COLO668 (cell line): ENCODE measurements around the gene IGFL1.
"Not testable (repeated sequence)": the region's sequence is repeated elsewhere in the genome, so short reads cannot be mapped to it uniquely, and the experiment has no call there.

ENCODE experiments used
- DNase-seq: peaks from one replicate; lab custom pipeline; 2025; ENCODE audit not compliant: unreplicated experiment; lab: John Stamatoyannopoulos, UW

The IGFL1 gene

DNA sequence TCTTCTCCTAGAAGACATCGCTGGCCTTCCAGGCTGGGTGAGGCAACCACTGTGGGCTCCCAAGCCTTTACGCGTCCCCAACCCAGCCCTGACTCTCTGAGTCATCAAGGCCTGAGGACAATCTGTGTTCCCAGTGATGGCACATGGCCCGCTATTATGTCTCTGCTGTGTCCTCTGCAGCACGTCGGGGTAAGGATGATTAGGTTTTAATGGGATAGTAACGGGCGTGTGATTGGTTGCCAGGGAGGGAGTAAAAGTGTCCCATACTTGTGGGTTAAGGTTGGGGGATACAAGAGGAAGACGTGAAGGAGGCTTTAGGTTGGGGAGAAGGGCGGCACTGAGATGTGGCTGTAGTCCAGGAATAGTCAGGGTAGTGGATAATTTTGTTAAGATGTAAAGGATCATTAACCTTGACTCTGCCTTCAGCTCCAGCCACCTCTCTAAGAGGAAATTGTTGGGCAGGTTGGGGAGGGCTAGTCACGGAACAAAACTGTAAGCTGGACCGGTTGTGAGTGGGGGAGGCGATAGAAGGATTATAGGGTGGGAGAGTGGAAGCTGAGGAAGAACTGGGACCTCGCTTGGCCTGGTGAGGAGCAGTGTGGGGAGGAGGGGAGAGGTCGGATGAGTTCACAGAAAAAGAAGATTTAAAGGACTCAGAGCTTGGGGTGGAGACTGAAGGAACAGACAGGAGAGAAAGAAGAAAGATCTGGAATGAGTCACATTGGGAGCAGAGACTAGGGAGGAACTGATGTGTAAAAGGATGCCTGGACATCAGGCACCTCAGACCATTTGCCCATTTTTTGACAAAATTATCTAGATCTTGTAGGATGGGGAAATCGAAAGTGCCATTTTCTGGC lies 27.9 kb upstream of the IGFL1 start:
- DNase-seq = no peak

DNA sequence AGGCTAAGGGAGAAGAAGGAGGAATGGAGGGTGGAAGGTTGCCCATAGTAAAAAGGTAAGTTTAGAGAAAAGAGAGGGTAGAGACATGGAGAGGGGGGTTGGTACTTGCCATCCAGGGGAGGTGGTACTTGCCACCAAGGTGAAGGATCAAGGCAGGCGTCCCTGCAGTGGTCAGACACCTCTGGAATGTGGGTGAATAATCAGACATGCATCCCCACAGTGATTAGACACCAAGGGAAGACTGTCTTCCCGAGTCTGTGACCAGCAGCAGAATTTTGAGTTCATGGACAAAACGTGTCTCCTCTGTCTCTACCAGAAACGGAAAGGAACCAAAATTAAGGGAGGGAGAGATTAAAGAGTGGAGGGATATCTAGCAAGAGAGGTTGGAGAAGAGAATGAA lies 27.1 kb upstream of the IGFL1 start:
- DNase-seq = no peak

DNA sequence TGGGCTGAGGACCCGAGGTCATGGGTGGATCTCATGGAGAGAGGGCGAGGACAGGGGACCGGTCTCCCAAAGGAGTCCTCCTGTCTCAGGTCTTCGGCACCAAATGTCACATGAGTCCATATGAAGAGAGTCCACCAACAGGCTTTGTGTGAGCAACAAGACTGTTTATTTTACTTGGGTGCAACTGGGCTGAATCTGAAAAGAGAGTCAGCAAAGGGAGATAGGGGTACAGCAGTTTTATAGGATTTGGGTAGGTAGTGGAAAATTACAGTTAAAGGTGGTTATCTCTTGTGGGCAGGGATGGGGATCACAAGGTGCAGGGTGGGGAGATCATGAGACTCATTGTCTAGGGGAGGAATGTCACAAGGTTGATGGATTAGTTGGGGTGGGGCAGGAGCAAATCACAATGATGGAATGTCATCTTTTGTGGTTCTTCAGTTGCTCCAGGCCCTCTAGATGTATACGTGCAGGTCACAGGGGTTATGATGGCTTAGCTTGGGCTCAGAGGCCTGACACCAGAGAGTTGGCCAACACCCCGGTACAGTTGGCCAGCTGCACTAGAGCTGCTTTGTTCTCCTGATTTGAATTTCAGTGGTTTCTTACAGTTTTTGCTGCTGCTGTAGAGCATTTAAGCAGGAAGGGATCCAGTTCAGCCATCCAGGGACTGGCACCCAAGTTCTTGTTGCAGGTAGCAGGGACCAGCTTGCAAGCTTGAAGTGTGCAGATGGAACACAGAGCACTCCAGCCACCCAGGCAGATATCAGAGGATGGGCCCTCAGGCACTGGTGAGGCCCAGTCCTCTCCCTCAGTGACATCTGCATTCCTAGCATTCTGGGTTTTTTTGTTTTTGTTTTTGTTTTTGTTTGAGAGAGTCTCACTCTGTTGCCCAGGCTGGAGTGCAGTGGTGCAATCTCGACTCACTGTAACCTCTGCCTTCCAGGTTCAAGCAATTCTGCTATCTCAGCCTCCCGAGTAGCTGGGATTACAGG lies 26.4 kb upstream of the IGFL1 start:
- DNase-seq = no peak

DNA sequence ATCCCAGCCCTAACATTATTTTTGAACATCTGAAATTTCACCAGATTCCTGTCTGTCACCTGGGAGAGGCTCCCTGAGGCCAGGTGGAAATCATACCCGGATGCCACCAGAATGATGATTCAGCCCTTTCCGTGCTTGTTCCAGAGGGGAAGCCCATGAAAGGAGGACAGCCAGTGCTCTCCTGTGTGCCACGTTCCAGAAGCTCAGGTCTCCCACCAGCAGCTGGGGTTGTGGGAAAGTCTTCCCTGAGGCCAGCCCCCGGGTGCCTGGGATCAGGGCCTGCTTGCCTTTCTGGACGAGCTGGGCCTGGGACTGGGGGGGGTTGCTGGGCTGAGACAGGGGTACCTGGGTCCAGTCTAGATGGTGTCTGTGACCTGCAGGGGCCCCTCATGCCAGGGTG lies 25.5 kb upstream of the IGFL1 start:
- DNase-seq = no peak

DNA sequence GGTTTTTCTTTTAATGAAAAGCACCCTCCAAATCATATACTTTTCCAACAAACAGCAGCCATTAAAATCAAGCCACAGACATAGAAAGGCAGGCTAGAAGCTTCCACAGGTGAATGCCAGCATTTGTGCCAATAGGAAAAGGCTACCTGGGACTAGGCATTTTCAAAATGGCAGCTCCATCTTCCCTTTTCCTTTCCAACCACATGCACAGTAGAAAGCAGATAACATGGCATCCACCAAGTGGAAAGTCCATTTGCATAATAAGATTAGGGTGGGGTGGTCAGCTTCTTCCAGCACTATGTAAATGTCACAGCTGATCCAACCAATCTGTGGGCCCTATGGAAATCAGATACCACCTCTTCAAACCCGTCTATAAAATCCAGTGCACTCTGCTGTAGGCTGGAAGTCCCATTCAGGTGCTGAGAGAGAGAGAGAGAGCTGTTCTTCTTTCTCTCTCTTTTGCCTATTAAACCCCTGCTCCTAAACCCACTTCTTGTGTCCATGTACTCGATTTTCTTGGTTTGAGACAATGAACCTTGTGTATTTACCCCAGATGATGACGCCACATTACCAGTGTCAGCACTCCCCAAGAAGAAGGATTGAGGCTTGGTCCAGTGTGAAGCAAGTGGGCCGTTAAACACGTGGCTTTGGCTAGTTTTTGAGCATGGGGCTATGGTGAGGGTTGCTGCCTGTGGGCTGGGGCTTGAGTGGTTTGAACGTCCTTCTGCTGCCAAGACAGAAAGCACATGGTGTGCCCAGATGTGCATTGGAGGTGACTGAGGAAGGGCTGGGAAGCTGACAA lies 24.2 kb upstream of the IGFL1 start:
- DNase-seq = no peak

DNA sequence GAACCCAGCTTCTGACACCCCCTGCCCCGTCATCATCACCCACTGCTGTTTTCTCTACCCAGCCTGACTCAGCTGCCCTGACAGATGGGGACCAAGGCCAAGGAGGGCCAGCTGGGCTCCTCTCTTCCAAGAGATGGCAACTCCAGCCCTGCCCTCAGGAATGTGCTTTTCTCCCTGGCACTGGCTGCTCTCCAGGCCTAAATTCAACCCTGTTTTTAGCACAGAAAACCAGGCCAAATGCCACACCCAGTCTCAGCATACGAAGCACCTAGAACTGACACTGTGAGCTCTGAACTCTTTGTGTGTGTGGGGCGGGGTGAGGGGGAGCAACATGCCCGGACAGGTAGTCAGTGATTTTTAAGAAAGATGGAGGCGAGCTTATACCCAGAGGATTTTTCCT lies 23.4 kb upstream of the IGFL1 start:
- no peak for DNase-seq

DNA sequence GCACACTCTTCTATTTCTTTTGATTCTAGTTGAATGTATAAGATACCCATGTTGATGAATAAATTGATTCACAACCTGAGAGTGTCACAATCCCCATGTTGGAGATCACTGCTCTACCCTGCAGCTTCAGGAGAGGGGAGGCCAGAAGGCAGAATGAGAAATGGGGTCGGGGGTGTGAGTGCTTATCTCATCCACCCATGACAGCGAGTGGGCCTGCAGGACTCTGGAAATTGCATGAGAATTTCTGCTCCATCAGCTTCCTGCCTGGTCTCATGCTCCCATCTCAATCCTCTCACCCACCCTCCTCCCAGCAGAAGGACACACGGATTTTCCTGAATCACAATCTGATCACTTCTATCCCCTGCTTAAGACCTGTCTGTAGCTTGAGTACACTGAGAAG lies 22.9 kb upstream of the IGFL1 start:
- no peak for DNase-seq

DNA sequence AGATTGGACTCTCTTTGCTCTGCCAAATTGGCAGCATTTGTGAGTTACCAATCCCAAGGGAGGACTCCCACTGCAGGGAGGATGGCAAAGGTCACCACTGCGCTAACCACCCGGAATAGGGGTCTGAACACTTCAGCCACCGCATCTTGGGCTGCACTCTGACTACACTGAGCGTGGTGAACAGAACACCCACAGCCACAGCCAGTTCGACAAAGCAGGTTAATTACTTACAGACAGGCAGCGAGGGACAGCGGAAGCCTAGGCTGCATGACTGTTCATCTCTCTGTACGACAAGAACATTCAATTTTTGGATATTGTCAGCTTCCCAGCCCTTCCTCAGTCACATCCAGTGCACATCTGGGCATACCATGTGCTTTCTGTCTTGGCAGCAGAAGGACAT lies 21.7 kb upstream of the IGFL1 start:
- DNase-seq = not testable (repeated sequence)

DNA sequence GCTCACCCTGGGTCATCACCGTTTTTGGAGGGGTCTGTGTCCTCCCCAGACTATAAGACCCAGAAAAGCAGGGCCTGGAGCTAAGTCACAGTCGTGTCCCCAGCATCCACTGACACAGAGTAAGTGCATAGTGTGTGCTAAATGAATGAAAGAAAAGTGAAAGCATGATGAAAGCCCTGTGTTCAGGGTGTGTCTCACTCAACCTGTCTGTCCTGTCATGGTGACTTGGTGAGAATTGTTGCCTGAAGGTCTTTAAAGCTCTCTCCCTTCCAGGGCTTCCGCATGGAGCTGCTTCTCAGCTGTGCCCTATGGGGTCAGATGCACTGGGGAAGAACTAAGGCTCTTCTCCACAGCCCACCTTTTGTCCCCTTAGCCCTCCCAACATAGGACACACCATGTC lies 20.5 kb upstream of the IGFL1 start:
- DNase-seq = no peak

DNA sequence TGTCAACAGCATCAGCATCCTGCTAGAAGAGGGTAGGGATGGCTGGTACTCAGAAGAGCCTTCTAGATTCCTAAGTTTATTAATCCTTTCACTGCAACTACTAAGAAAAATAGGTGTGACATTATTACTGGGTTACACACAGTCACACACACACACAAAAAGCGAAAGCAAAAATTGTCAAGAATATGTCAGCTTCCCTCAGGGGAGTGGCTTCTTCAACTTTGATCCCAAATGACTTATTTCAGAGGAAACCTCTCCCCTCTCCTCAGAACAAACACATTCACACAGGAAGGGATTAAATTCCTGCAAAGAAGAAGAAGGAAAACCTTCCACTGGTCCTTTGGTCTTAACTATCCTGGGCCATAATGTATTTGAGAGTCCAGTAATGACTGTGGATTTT lies 20.1 kb upstream of the IGFL1 start:
- no peak for DNase-seq

DNA sequence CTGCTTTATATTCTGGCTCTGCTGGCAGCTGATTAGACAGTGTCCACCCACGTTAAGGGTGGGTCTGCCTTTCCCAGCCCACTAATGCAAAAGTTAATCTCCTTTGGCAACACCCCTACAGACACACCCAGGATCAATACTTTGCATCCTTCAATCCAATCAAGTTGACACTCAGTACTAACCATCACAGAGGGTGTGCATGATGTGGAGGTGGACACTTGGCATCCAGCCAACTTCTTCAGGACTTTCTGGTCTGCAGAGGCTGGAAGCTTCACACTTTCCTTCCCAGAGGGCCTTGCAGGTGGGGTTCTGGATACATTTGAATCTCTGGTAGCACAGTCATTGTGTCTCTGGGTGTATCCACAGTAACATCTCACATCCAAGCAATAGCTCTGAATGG lies 18.9 kb upstream of the IGFL1 start:
- no peak for DNase-seq

DNA sequence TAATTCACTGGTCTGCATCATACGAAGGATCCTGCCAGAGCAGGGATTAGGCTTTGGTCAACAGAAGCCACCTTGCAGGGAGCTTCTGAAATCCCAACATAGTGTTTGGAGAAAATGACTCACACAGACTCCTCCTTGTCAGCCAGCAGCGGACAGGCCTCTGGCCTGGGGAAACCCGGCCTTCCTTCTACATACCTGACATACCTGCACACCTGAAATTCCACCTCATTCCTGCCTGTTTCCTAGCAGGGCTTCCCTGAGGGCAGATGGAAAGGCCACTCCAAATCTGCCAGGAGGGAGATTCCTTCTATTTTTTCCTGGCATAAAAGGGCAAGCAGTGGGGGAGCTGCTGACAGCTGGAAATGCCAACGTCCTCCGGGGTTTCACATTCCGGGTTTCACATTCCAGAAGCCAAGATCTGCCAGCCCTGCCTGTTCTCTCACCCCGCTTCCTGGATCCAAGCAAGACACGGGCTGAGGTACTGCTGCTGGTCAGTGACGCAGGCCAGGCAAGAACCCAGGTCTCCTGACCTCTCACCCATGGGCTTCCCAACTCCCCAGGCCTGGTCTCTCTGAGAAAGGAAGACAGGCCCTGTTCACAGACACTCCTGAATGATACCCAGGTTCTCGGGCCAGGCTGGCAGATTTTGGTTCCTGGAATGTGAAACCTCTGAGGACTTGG lies 18.2 kb upstream of the IGFL1 start:
- DNase-seq = no peak

DNA sequence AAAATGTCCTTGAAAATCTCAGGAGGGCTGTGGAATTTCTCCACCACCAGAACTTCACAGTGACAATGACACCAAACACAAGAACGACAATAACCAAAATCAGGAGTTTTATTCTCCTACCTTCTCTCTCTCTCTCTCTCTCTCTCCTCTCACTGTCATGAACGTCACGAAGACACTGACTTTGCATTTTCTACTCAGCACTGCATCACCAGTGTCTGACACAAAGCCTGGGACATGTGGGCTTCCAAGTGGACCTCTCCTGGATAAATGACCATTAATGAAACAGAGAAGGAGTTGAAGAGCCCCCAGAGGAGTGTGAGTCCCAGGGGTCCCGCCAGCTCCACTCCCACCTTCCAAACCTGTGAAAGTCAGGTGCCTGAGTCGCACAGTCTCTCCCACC lies 16.9 kb upstream of the IGFL1 start:
- not testable (repeated sequence) for DNase-seq

DNA sequence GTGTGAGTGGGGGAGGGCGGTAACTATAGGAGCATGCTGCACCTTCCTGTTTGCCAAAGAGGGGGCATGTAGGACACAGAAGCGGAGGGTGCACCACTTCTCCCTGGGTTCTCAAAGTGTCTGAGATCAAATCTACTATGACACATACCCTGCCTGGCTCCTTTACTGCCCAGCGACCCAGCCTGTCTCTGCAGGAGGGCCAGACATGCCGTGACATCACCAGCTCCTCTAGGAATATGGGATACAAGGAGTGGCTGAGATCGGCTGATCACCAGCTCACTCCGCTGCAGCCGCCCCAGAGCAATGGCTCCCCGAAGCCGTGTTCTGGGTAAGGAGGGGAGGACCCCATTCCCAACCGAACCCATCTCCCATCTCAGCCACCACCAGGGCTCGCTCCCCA lies 16.4 kb upstream of the IGFL1 start:
- no peak for DNase-seq

DNA sequence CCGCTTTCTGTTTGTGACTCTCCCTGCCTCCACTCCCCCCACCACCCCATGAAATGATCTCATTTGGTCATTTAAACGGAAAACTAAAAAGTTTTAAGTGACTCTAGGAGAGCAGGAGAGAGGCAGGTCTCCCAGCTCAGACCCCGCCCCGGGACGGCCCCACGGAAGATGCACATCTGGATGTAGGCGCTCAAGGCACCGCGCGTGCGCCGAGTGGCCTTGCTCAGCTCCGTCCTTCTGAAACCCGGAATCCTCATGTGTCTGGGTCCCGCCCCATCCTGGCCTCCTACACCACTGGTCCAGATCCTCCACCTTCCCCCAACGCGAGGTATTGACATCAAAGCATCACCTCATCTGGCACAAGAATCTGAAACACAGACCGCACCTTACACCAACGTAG lies 15.7 kb upstream of the IGFL1 start:
- no peak for DNase-seq

DNA sequence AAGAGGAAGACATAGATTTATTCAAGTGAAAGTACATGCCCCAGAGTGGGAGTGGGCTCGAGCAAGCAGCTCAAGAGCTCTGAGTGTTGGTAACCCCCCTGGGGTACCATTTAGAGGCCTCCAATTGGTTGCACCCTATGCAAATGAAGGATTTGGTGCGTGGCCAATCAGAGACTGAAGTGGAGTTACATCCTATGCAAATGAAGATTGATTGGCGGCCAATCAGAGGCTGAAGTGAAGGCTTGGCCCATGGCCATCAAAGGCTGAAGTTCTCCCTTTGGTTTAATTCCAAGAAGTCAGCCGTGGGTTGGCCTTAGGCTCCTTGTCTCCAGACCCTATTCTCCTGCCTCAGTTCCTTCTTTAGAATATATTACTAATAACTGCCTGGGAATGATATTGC lies 12.9 kb upstream of the IGFL1 start:
- DNase-seq = no peak

DNA sequence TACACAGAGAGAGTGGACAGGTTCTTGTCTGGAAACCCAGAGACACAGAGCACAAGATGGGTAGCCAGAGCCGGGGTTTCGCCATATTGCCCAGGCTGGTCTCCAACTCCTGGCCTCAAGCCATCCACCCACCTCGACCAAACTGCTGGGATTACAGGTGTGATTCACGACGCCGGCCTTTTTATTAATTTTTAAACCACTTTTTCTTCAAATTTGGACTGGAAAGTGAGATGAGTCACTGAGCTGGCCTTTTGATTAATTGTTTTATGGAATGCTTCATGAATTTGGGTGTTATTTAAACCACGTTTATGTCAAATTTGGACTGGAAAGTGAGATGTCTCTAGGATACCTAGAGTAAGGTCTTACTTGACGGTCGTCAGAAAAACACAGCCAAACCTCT lies 12.1 kb upstream of the IGFL1 start:
- DNase-seq = no peak

DNA sequence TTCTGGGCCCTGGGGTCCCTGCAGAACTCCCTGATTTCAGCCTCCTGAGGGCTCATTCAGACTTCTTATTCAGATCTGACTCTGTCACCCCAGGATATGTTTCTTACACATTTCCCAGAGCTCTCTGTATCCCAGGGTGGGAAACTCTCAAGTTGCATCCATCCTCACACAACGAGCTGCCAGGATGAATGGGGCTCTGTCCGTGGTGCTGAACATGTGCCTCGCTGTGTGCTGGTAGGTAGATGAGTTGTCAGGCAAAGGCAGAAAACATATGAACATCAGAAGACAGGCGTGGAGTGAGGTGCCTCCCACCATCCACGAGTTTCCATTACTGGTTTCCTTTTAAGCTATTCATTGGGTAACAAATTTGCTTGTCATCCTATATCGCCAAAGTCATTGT lies 11.4 kb upstream of the IGFL1 start:
- DNase-seq = no peak

DNA sequence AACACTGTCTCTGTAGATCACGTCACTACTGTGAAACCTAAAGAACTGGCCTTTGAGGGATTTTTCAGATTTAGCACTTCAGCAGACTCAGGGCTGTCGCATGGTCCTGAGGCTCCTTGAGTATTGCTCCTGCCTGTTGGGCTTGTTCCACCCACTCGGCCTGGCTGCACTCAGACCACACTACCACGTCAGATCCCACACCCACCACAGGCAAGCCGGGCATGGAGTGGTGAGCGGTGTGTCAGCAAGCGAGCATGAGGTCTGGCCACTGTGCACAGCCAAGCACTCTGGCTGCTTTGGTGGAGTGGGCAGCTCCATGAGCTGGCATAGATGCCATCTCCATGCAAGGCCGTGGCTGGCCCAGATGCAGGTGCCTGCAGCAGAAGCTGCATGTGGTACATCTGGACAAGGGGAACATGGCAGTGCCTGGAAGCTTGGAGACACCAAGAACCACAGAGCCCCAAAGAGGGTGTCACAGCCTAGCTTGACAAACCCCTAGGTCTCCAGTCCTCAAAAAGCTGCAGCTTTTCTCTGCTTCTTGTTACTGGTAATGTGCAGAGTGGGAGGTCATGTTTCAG lies 9.4 kb upstream of the IGFL1 start:
- DNase-seq = no peak

DNA sequence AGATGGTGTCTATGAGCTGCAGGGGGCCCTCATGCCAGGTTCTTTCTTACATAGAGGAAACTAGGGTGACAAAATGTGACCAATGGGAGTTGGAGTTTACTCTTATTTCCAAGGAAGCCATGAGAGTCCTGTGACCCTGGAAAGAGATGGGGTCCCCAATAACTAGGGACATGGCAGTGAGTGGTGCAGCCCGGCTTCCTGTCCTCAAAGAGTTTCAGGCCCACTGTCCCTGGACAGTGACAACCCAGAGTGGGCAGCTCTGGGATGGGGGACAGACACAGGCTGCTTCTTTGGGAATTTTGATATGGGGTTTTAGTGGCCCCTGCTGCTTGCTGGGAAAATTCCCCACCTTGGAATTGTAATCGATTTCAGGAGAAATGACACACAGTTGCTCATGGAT lies 8.4 kb upstream of the IGFL1 start:
- DNase-seq = no peak
